ENCODE data around the gene ZNF273.
"Not testable (repeated sequence)": the region's sequence is repeated elsewhere in the genome, so short reads cannot be mapped to it uniquely, and the experiment has no call there.

The ZNF273 gene

GRCh38 chr7:64908358-64908757 is 5.3 kb downstream of the ZNF273 start:
- 0 out of 2 replicates have a peak overlapping the region, but pooled peaks have one; percentile 14 for H3K27ac ChIP-seq
- no peak for TF ChIP-seq ZFX (IDR thresholded peaks at IDR 0.05; ENCODE audit: borderline replicate concordance)
- no peak for TF ChIP-seq CTCF (IDR thresholded peaks at IDR 0.05)

- no peak overlapping the region for H3K27ac ChIP-seq
- no peak for TF ChIP-seq ZFX (IDR thresholded peaks at IDR 0.05; ENCODE audit: borderline replicate concordance)
- TF ChIP-seq CTCF (IDR thresholded peaks at IDR 0.05) = no peak
Observed at GRCh38 chr7:64914557-64914956, 11.5 kb downstream of the ZNF273 start.

- not testable (repeated sequence) for H3K27ac ChIP-seq
Observed at GRCh38 chr7:64915301-64915700, 12.2 kb downstream of the ZNF273 start.

- H3K27ac ChIP-seq = not testable (repeated sequence)
Observed at GRCh38 chr7:64928252-64929187, 25.4 kb downstream of the ZNF273 start.

GRCh38 chr7:64934478-64934877 is 31.4 kb downstream of the ZNF273 start:
- TF ChIP-seq ZFX (IDR thresholded peaks at IDR 0.05; ENCODE audit: borderline replicate concordance) (no peak), CTCF (IDR thresholded peaks at IDR 0.05) (no peak)
- H3K27ac ChIP-seq = no peak overlapping the region

GRCh38 chr7:64938540-64938939 is 35.5 kb downstream of the ZNF273 start:
- no peak for TF ChIP-seq CTCF (IDR thresholded peaks at IDR 0.05)
- TF ChIP-seq ZFX (IDR thresholded peaks at IDR 0.05; ENCODE audit: borderline replicate concordance) = no peak
- H3K27ac ChIP-seq = no peak overlapping the region

- H3K27ac ChIP-seq = not testable (repeated sequence)
Observed at GRCh38 chr7:64940021-64940420, 36.9 kb downstream of the ZNF273 start.

- H3K27ac ChIP-seq = not testable (repeated sequence)
Observed at GRCh38 chr7:64944667-64945502, 41.8 kb downstream of the ZNF273 start.

GRCh38 chr7:64945503-64946175 is 42.6 kb downstream of the ZNF273 start:
- TF ChIP-seq CTCF (IDR thresholded peaks at IDR 0.05) (no peak), ZFX (IDR thresholded peaks at IDR 0.05; ENCODE audit: borderline replicate concordance) (no peak)

More at GRCh38 chr7:64945503-64946175, 42.6 kb downstream of the ZNF273 start:
- no peak overlapping the region for H3K27ac ChIP-seq

Data from 22Rv1 (cell line).